Embryonic facial prominence (tissue), 1 donor: ENCODE data around the gene ROBO1.
"Not testable (repeated sequence)": the region's sequence is repeated elsewhere in the genome, so short reads cannot be mapped to it uniquely, and the experiment has no call there.

Experiments used
- DNase-seq: peaks from one replicate; pipeline ENCODE4 v3.0.0-alpha.2; 2016; ENCODE audit errors: extremely low spot score

Gene ROBO1

GRCh38 chr3:79314544-79314943 is 453.3 kb downstream of the ROBO1 start:
- no peak for DNase-seq

- no peak for DNase-seq
Observed at GRCh38 chr3:79310016-79310415, 457.8 kb downstream of the ROBO1 start.

GRCh38 chr3:79306934-79307570 is 460.7 kb downstream of the ROBO1 start:
- no peak for DNase-seq

GRCh38 chr3:79299949-79300635 is 467.7 kb downstream of the ROBO1 start:
- DNase-seq, result not testable (repeated sequence)

GRCh38 chr3:79297245-79297960 is 470.4 kb downstream of the ROBO1 start:
- DNase-seq, result peak; percentile 31

- DNase-seq, result no peak
Observed at GRCh38 chr3:79286882-79287281, 480.9 kb downstream of the ROBO1 start.

GRCh38 chr3:79285871-79286270 is 481.9 kb downstream of the ROBO1 start:
- DNase-seq, result no peak

- DNase-seq, result no peak
Observed at GRCh38 chr3:79285380-79285779, 482.4 kb downstream of the ROBO1 start.

- no peak for DNase-seq
Observed at GRCh38 chr3:79284781-79285180, 483.0 kb downstream of the ROBO1 start.

GRCh38 chr3:79278681-79279080 is 489.1 kb downstream of the ROBO1 start:
- DNase-seq, result no peak

GRCh38 chr3:79268422-79268821 is 499.4 kb downstream of the ROBO1 start:
- DNase-seq, result no peak

GRCh38 chr3:79264892-79265291 is 502.9 kb downstream of the ROBO1 start:
- no peak for DNase-seq

- DNase-seq, result no peak
Observed at GRCh38 chr3:79263423-79263822, 504.4 kb downstream of the ROBO1 start.

GRCh38 chr3:79258479-79258878 is 509.3 kb downstream of the ROBO1 start:
- DNase-seq, result no peak

- no peak for DNase-seq
Observed at GRCh38 chr3:79257791-79258190, 510.0 kb downstream of the ROBO1 start.

- DNase-seq, result no peak
Observed at GRCh38 chr3:79255702-79256101, 512.1 kb downstream of the ROBO1 start.

GRCh38 chr3:79255292-79255691 is 512.5 kb downstream of the ROBO1 start:
- no peak for DNase-seq

GRCh38 chr3:79253704-79254103 is 514.1 kb downstream of the ROBO1 start:
- no peak for DNase-seq

GRCh38 chr3:79253271-79253670 is 514.5 kb downstream of the ROBO1 start:
- no peak for DNase-seq

- no peak for DNase-seq
Observed at GRCh38 chr3:79250746-79251145, 517.1 kb downstream of the ROBO1 start.

- no peak for DNase-seq
Observed at GRCh38 chr3:79249701-79250100, 518.1 kb downstream of the ROBO1 start.

GRCh38 chr3:79247725-79248043 is 520.1 kb downstream of the ROBO1 start:
- no peak for DNase-seq
